PC-9 (cell line): ENCODE data around the gene DRAXIN. TPM values are rescaled to one million over a fixed set of nuclear protein-coding genes. Genes with fewer than 3 reads are reported as not detected.

ENCODE experiments used
- BruUV-seq: library from RNA; stranded (reverse); fragments of 400-500 nt; replicated peaks from 2 replicates; lab custom pipeline; 2021; lab: Mats Ljungman, UMichigan
- CTCF ChIA-PET: fragments of 300-600 bp; sonication (Branson Sonifier 250); formaldehyde crosslinking; loops from one replicate; lab custom pipeline; 2022; ENCODE audit warnings: antibody characterized with exemption; lab: Charles Lee
- POLR2A ChIA-PET: fragments of 300-600 bp; sonication (Branson Sonifier 250); formaldehyde crosslinking; loops from one replicate; lab custom pipeline; 2022; ENCODE audit warnings: antibody characterized with exemption; ENCODE audit not compliant: unreplicated experiment; lab: Charles Lee
- DNase-seq, 2 experiments: peaks; one replicate each; pipeline versions ENCODE4 v3.0.0 to v3.0.0-alpha.2; 2015 to 2022; ENCODE audit warnings: mixed read lengths in 1 of 2
- H2AFZ ChIP-seq: fragments of 200-600 bp; sonication (generic); 2 replicates; pipeline ENCODE4 v1.8.1; 2017; ENCODE audit warnings: antibody characterized with exemption
- H3F3A ChIP-seq: fragments of 200-600 bp; sonication (generic); 2 replicates; pipeline ENCODE4 v1.8.1; 2017; ENCODE audit warnings: antibody characterized with exemption, mild to moderate bottlenecking, low read depth; ENCODE audit not compliant: insufficient read depth
- H3K27ac ChIP-seq: fragments of 200-600 bp; sonication (generic); 2 replicates; pipeline ENCODE4 v1.6.1; 2016; ENCODE audit warnings: mixed run types
- H3K27me3 ChIP-seq: fragments of 200-600 bp; sonication (generic); 2 replicates; pipeline ENCODE4 v1.6.1; 2016; ENCODE audit warnings: low read depth, mixed run types; ENCODE audit not compliant: insufficient read depth
- H3K36me3 ChIP-seq: fragments of 200-600 bp; sonication (generic); 2 replicates; pipeline ENCODE4 v1.6.1; 2016; ENCODE audit warnings: low read depth, mixed run types
- H3K4me1 ChIP-seq: fragments of 200-600 bp; sonication (generic); replicated peaks from 2 replicates; pipeline ENCODE4 v1.6.1; 2016; ENCODE audit warnings: mixed run types; ENCODE audit not compliant: insufficient read depth
- H3K4me2 ChIP-seq: fragments of 200-600 bp; sonication (generic); 2 replicates; pipeline ENCODE4 v1.6.1; 2017; ENCODE audit warnings: mixed run types
- H3K4me3 ChIP-seq: fragments of 200-600 bp; sonication (generic); 2 replicates; pipeline ENCODE4 v1.6.1; 2016; ENCODE audit warnings: mixed run types
- H3K79me2 ChIP-seq: fragments of 200-600 bp; sonication (generic); 2 replicates; pipeline ENCODE4 v1.6.1; 2017; ENCODE audit warnings: low read depth, mixed run types
- H3K9me2 ChIP-seq: fragments of 200-600 bp; sonication (generic); 2 replicates; pipeline ENCODE4 v1.8.1; 2017; ENCODE audit warnings: mild to moderate bottlenecking; ENCODE audit not compliant: insufficient read depth
- H3K9me3 ChIP-seq: fragments of 200-600 bp; sonication (generic); 2 replicates; pipeline ENCODE4 v1.8.1; 2016; ENCODE audit warnings: low read depth; ENCODE audit not compliant: insufficient read depth
- H4K20me1 ChIP-seq: fragments of 200-600 bp; sonication (generic); 2 replicates; pipeline ENCODE4 v1.8.1; 2017; ENCODE audit not compliant: insufficient read depth
- EZH2 ChIP-seq: fragments of 200-600 bp; sonication (generic); IDR thresholded peaks from 2 replicates; pipeline ENCODE4 v1.8.0; 2017; ENCODE audit warnings: antibody characterized with exemption, low read depth
- intact Hi-C: fragments of 100-400 bp; cut with micrococcal nuclease; formaldehyde crosslinking; loops from one replicate; pipeline ENCODE4 v1.10.0; 2022; ENCODE audit not compliant: unreplicated experiment
- total RNA-seq: library from RNA; stranded (reverse); gene quantifications from 2 replicates; pipeline ENCODE4 v1.2.3, GENCODE V29; 2021
- TF ChIP-seq, protein P1 (sequence below): fragments of 200-600 bp; sonication (generic); conservative IDR thresholded peaks from 2 replicates; pipeline ENCODE4 v1.6.1; 2017; ENCODE audit warnings: mixed run types, antibody characterized with exemption, mild to moderate bottlenecking, moderate library complexity

Gene DRAXIN
- total RNA-seq, 1 experiment from 2014 or later: not detected

DNA sequence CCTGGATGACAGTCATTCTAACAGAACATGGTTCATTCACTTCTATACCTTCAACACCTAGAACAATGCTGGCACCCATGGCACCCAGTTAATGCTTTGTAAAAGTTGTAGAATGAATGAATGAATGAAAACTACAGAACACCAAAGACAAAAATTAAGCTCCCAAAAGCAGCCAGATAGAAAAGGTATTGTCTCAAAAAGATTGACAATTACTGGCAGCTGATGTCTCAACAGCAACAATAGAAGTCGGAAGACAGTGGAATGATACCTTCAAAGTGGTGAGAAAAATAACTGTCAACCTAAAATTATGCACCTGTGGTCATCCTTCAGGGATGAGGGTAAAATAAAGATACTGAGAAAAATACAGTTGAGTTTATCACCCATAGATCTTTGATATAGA lies 65.5 kb downstream of the DRAXIN start:
- no peaks in the 10 kb centered on the region for H4K20me1 ChIP-seq
- H3F3A ChIP-seq: no peaks in the 10 kb centered on the region
- H3K27me3 ChIP-seq: no peaks in the 10 kb centered on the region
- no peak overlapping the region for H3K4me3 ChIP-seq
- H3K36me3 ChIP-seq: no peaks in the 10 kb centered on the region
- no peaks in the 10 kb centered on the region for H3K79me2 ChIP-seq
- CTCF ChIA-PET: no interaction called here
- BruUV-seq: no TSS peak
- no peaks in the 10 kb centered on the region for H3K4me1 ChIP-seq
- H3K4me2 ChIP-seq: no peak overlapping the region
- intact Hi-C loops: no loop called here
- TF ChIP-seq, protein P1, sequence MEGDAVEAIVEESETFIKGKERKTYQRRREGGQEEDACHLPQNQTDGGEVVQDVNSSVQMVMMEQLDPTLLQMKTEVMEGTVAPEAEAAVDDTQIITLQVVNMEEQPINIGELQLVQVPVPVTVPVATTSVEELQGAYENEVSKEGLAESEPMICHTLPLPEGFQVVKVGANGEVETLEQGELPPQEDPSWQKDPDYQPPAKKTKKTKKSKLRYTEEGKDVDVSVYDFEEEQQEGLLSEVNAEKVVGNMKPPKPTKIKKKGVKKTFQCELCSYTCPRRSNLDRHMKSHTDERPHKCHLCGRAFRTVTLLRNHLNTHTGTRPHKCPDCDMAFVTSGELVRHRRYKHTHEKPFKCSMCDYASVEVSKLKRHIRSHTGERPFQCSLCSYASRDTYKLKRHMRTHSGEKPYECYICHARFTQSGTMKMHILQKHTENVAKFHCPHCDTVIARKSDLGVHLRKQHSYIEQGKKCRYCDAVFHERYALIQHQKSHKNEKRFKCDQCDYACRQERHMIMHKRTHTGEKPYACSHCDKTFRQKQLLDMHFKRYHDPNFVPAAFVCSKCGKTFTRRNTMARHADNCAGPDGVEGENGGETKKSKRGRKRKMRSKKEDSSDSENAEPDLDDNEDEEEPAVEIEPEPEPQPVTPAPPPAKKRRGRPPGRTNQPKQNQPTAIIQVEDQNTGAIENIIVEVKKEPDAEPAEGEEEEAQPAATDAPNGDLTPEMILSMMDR: no peak
- TF ChIP-seq EZH2: no peak
- DNase-seq: no peak
- H3K9me3 ChIP-seq: no peaks in the 10 kb centered on the region
- no peak overlapping the region for H3K27ac ChIP-seq
- H3K9me2 ChIP-seq: no peaks in the 10 kb centered on the region
- no peak overlapping the region for H2AFZ ChIP-seq
- POLR2A ChIA-PET: no interaction called here

GRCh38 chr1:11759791-11760190 lies 68.3 kb downstream of the DRAXIN start:
- no peaks in the 10 kb centered on the region for H4K20me1 ChIP-seq
- intact Hi-C loops: no loop called here
- no peaks in the 10 kb centered on the region for H3K36me3 ChIP-seq
- CTCF ChIA-PET: no interaction called here
- no peaks in the 10 kb centered on the region for H3K27me3 ChIP-seq
- no peak overlapping the region for H3K4me3 ChIP-seq
- no peaks in the 10 kb centered on the region for H3K9me3 ChIP-seq
- DNase-seq: no peak
- no peak overlapping the region for H3K4me2 ChIP-seq
- BruUV-seq: no TSS peak
- POLR2A ChIA-PET: no interaction called here
- H3K4me1 ChIP-seq: no peaks in the 10 kb centered on the region
- no peak for TF ChIP-seq EZH2
- TF ChIP-seq, protein P1: no peak
- H3F3A ChIP-seq: no peaks in the 10 kb centered on the region
- no peak overlapping the region for H2AFZ ChIP-seq
- H3K27ac ChIP-seq: no peak overlapping the region
- H3K9me2 ChIP-seq: no peaks in the 10 kb centered on the region
- no peaks in the 10 kb centered on the region for H3K79me2 ChIP-seq

GRCh38 chr1:11761285-11761684 lies 69.8 kb downstream of the DRAXIN start:
- Histone ChIP-seq H3K4me2 (no peak overlapping the region), H3K36me3 (no peaks in the 10 kb centered on the region), H3K9me2 (no peaks in the 10 kb centered on the region), H3K4me1 (no peaks in the 10 kb centered on the region), H3K4me3 (no peak overlapping the region), H3K27ac (no peak overlapping the region), H3K79me2 (no peaks in the 10 kb centered on the region), H2AFZ (no peak overlapping the region), H4K20me1 (no peaks in the 10 kb centered on the region), H3K9me3 (no peaks in the 10 kb centered on the region), H3K27me3 (no peaks in the 10 kb centered on the region), H3F3A (no peaks in the 10 kb centered on the region)
- TF ChIP-seq, protein P1: no peak
- TF ChIP-seq EZH2: no peak
- intact Hi-C loops: no loop called here
- DNase-seq: no peak
- ChIA-PET POLR2A (no interaction called here), CTCF (no interaction called here)
- BruUV-seq: no TSS peak
